K562 (cell line): ENCODE measurements around the gene PNPLA2. TPM values are rescaled to one million over a fixed set of nuclear protein-coding genes. Genes with fewer than 3 reads are reported as not detected.

Experiments used
- ATAC-seq: fragments of 200-7000 bp; cut with Tn5 transposase; 3 replicates; pipeline ENCODE4 v1.9.1; 2020; ENCODE audit warnings: moderate library complexity
- BruUV-seq: library from RNA; stranded (reverse); fragments of 400-500 nt; replicated peaks from 2 replicates; lab custom pipeline; 2021; lab: Mats Ljungman, UMichigan
- CTCF ChIA-PET: fragments of 300-600 bp; formaldehyde crosslinking; extraction: SDS; loops from one replicate; lab custom pipeline; 2021; ENCODE audit warnings: low intra/inter-chr PET ratio; lab: Yijun Ruan, JAX
- POLR2A ChIA-PET: fragments of 300-600, 350-650 bp; sonication (Branson Sonifier 250); formaldehyde crosslinking; extraction: SDS; loops from one replicate; lab custom pipeline; 2021; ENCODE audit warnings: antibody characterized with exemption, inconsistent platforms; lab: Yijun Ruan, JAX
- DNase-seq, 4 experiments: peaks; one replicate each; pipeline versions ENCODE4 v3.0.0 to v3.0.0-alpha.2; 2011 to 2018; ENCODE audit warnings: low spot score in 3 of 4, mixed read lengths in 3 of 4; ENCODE audit errors: extremely low read depth in 1 of 4
- FAIRE-seq: peaks from 2 replicates; lab custom pipeline; 2011; peaks lifted over from hg19 to GRCh38; lab: Jason Lieb, UNC
- H2AFZ ChIP-seq: 2 replicates; pipeline ENCODE4 v1.6.0; 2011; ENCODE audit warnings: low read depth, low read length, control low read depth, inconsistent platforms
- H3K27ac ChIP-seq: fragments of 200-600 bp; 3 replicates; pipeline ENCODE4 v1.8.0; 2011; ENCODE audit warnings: low read depth, mild to moderate bottlenecking, control low read depth, inconsistent platforms, low read length, moderate library complexity, mixed read lengths; ENCODE audit errors: extremely low read depth
- H3K27me3 ChIP-seq, 2 experiments: fragments of 300-600 bp in 1 of 2; 2 replicates in 1 of 2; 3 replicates in 1 of 2; pipeline versions ENCODE4 v1.6.0 to v1.8.0; 2011; ENCODE audit warnings: inconsistent platforms in 2 of 2, low read length in 2 of 2, mild to moderate bottlenecking in 1 of 2, mixed read lengths in 1 of 2, moderate library complexity in 1 of 2; ENCODE audit not compliant: control insufficient read depth in 2 of 2, insufficient read depth in 2 of 2
- H3K36me3 ChIP-seq: fragments of 300-600 bp; 3 replicates; pipeline ENCODE4 v1.8.0; 2011; ENCODE audit warnings: mild to moderate bottlenecking, low read length, inconsistent platforms; ENCODE audit not compliant: control insufficient read depth, insufficient read depth
- H3K4me1 ChIP-seq, 2 experiments: fragments of 200-600 bp in 1 of 2; replicated peaks in 1 of 2; 2 replicates in 1 of 2; 3 replicates in 1 of 2; pipeline versions ENCODE4 v1.5.1 to v1.8.0; 2011; ENCODE audit warnings: inconsistent platforms in 2 of 2, low read length in 2 of 2, mild to moderate bottlenecking in 1 of 2, mixed read lengths in 1 of 2, moderate library complexity in 1 of 2; ENCODE audit not compliant: control insufficient read depth in 2 of 2, insufficient read depth in 2 of 2
- H3K4me2 ChIP-seq: 2 replicates; pipeline ENCODE4 v1.6.1; 2011; ENCODE audit warnings: low read length, control low read depth, inconsistent platforms, mixed read lengths; ENCODE audit not compliant: insufficient read depth
- H3K4me3 ChIP-seq: fragments of 200-600 bp; sonication (generic), shearing (Covaris generic); 2 replicates; pipeline ENCODE4 v1.5.1; 2016; ENCODE audit warnings: control low read depth, inconsistent platforms
- H3K79me2 ChIP-seq: fragments of 200-600 bp; 3 replicates; pipeline ENCODE4 v1.8.0; 2011; ENCODE audit warnings: low read length, inconsistent platforms; ENCODE audit not compliant: control insufficient read depth, insufficient read depth
- H3K9ac ChIP-seq, 2 experiments: 2 replicates each; pipeline versions ENCODE4 v1.6.0 to v1.6.1; 2011; ENCODE audit warnings: low read depth in 2 of 2, low read length in 2 of 2, control low read depth in 1 of 2, inconsistent platforms in 1 of 2, mild to moderate bottlenecking in 1 of 2, mixed read lengths in 1 of 2; ENCODE audit not compliant: insufficient read depth in 1 of 2
- H3K9me1 ChIP-seq: one replicate; pipeline ENCODE4 v1.6.0; 2011; ENCODE audit warnings: inconsistent platforms, mild to moderate bottlenecking, low read length, moderate library complexity; ENCODE audit not compliant: control insufficient read depth, insufficient read depth
- H3K9me3 ChIP-seq: replicated peaks from 2 replicates; pipeline ENCODE4 v1.5.1; 2011; ENCODE audit warnings: low read depth, low read length, inconsistent platforms; ENCODE audit not compliant: control insufficient read depth, insufficient read depth
- H4K20me1 ChIP-seq: replicated peaks from 2 replicates; pipeline ENCODE4 v1.6.1; 2011; ENCODE audit warnings: low read length, inconsistent platforms, mixed read lengths; ENCODE audit not compliant: control insufficient read depth, insufficient read depth
- ATF4 ChIP-seq: fragments of 450-650 bp; formaldehyde crosslinking; IDR thresholded peaks from 2 replicates; pipeline ENCODE4 v1.4.0; 2022; ENCODE audit warnings: mild to moderate bottlenecking, moderate library complexity
- BHLHE40 ChIP-seq: IDR thresholded peaks from 2 replicates; pipeline ENCODE4 v1.6.1; 2011; ENCODE audit warnings: low read length, improper control_type of control experiment
- MAFK ChIP-seq: IDR thresholded peaks from 2 replicates; pipeline ENCODE4 v1.6.1; 2011; ENCODE audit warnings: low read length, improper control_type of control experiment
- MXI1 ChIP-seq: IDR thresholded peaks from 2 replicates; pipeline ENCODE4 v1.6.1; 2011; ENCODE audit warnings: low read depth, mild to moderate bottlenecking, improper control_type of control experiment, low read length
- POLR2G ChIP-seq: fragments of 200-400 bp; formaldehyde crosslinking; IDR thresholded peaks from 2 replicates; pipeline ENCODE4 v1.6.1; 2017; ENCODE audit warnings: low read depth, mild to moderate bottlenecking, antibody characterized with exemption, low read length, moderate library complexity
- REST ChIP-seq, 2 experiments: fragments of 450-650 bp; formaldehyde crosslinking in 1 of 2; IDR thresholded peaks; 2 replicates each; pipeline versions ENCODE4 v1.4.0 to v1.6.1; 2014 to 2020; ENCODE audit warnings: mild to moderate bottlenecking in 2 of 2, borderline replicate concordance in 1 of 2, low read depth in 1 of 2
- SRF ChIP-seq, 2 experiments: fragments of 250-450, 450-650 bp in 1 of 2; sonication (Bioruptor Pico) in 1 of 2; sonication (generic) in 1 of 2; formaldehyde crosslinking; IDR thresholded peaks; 2 replicates each; pipeline versions ENCODE4 v1.5.0 to v1.5.1; 2020 to 2022; ENCODE audit warnings: mild to moderate bottlenecking in 1 of 2, missing genetic modification reagents in 1 of 2
- USF2 ChIP-seq: sonication (generic); formaldehyde crosslinking; IDR thresholded peaks from 2 replicates; pipeline ENCODE4 v1.5.0; 2020; ENCODE audit warnings: missing genetic modification reagents
- ZNF354B ChIP-seq: fragments of 250-450 bp; sonication (Bioruptor Pico); IDR thresholded peaks from 2 replicates; pipeline ENCODE4 v1.4.0; 2020
- WGBS: fragments of 100-300 bp; shearing (Covaris generic); methylation state at CpG from one replicate; pipeline ENCODE4 v1.1.6; 2016; ENCODE audit warnings: low coverage, mixed read lengths; ENCODE audit not compliant: insufficient coverage; ENCODE audit errors: missing lambda C conversion rate; 5-methylcytosine and 5-hydroxymethylcytosine counted together
- in situ Hi-C: fragments of 300-500 bp; cut with MboI; formaldehyde crosslinking; loops from 4 replicates; pipeline ENCODE4 v1.15.0; 2018; ENCODE audit warnings: inconsistent platforms, mixed read lengths
- intact Hi-C: fragments of 100-400 bp; cut with micrococcal nuclease; formaldehyde crosslinking; loops from 2 replicates; pipeline ENCODE4 v1.14.2; 2022
- polyA plus RNA-seq, 8 experiments: library from polyadenylated mRNA; depleted of rRNA in 4 of 8; stranded (reverse) in 5 of 8; unstranded in 3 of 8; fragments of >200 nt; fragmentation: Nextera tagmentation in 2 of 8; fragmentation: Illumina TruSeq in 1 of 8; extraction: Ambion mirVana in 2 of 8; extraction: Trizol in 1 of 8; gene quantifications; 2 replicates each; pipeline versions ENCODE4 v1.2.1 to v1.2.3, GENCODE V29; 2011 to 2014; ENCODE audit warnings: inconsistent platforms in 1 of 8, missing spikeins in 1 of 8
- total RNA-seq, 7 experiments: library from RNA; depleted of rRNA in 6 of 7; stranded (reverse); fragments of >200 nt in 6 of 7; fragmentation: Illumina TruSeq in 2 of 7; extraction: Trizol in 2 of 7; gene quantifications; 2 replicates each; pipeline versions ENCODE4 v1.2.1 to v1.2.3, GENCODE V29; 2011 to 2021; ENCODE audit warnings: low replicate concordance in 1 of 7

The PNPLA2 gene
- total and polyA plus RNA-seq, 9 of the 15 experiments (the other 6 are each of a cell fraction or from before 2014, with no cell fraction given) = 0.39 to 87.1 (median 8.4) TPM

- peak; percentile 64 for FAIRE-seq
- ChIA-PET POLR2A (interaction anchor here (0.5 to 1.6 kb wide), 2 partner anchors 11 to 56 kb away, joined by 5 read pairs; no protein-coding TSS in a partner anchor), CTCF (no interaction called here)
- no TSS peak for BruUV-seq
- WGBS = 72% methylated on average over 23 of the region's 31 CpGs
- Histone ChIP-seq H2AFZ (no peak overlapping the region), H3K4me3 (no peak overlapping the region), H3K4me2 (no peak overlapping the region), H3K4me1 (peaks cover 27 to 80% of the 10 kb centered on the region in 2 experiments), H3K79me2 (peaks cover 37% of the 10 kb centered on the region), H4K20me1 (no peaks in the 10 kb centered on the region; the same call in 1 of the 2 replicates), H3K9me1 (peaks cover 3% of the 10 kb centered on the region), H3K9ac (peak overlapping the region in 1 of 2 experiments; percentile 75; a peak in 2 of 4 replicates), H3K27ac (no peak overlapping the region), H3K36me3 (peaks cover 14% of the 10 kb centered on the region; the same call in 1 of the 3 replicates), H3K9me3 (no peaks in the 10 kb centered on the region), H3K27me3 (no peaks in the 10 kb centered on the region)
- in situ Hi-C loops (no loop called here), intact Hi-C loops (loop anchor here (5.0 to 10.0 kb wide), 2 partner anchors 70 to 207 kb away; partner anchors contain the start of gene CHID1)
- DNase-seq = peak; percentile 66 to 79 (median 70)
- peak; percentile 28 for ATAC-seq
- TF ChIP-seq BHLHE40 (peak; percentile 80), USF2 (peak; percentile 45), REST (IDR thresholded peaks at IDR 0.05; ENCODE audit: borderline replicate concordance) (no peak), REST (CRISPR knock-in tag; IDR thresholded peaks at IDR 0.05; ENCODE audit: low read depth) (no peak), ZNF354B (CRISPR knock-in tag) (no peak), ATF4 (CRISPR knock-in tag) (no peak), MAFK (no peak), MXI1 (0 out of 2 replicates have a peak, but pooled peaks have one; percentile 33), SRF (CRISPR knock-in tag; IDR thresholded peaks at IDR 0.05) (no peak), POLR2G (peak; percentile 43; the same call in 1 of the 2 replicates)
Observed at GRCh38 chr11:844693-845644, 26.3 kb downstream of the PNPLA2 start.
